Measurements from ENCODE around the gene KRT31.
"Not testable (repeated sequence)": the region's sequence is repeated elsewhere in the genome, so short reads cannot be mapped to it uniquely, and the experiment has no call there.

KRT31 gene

DNA sequence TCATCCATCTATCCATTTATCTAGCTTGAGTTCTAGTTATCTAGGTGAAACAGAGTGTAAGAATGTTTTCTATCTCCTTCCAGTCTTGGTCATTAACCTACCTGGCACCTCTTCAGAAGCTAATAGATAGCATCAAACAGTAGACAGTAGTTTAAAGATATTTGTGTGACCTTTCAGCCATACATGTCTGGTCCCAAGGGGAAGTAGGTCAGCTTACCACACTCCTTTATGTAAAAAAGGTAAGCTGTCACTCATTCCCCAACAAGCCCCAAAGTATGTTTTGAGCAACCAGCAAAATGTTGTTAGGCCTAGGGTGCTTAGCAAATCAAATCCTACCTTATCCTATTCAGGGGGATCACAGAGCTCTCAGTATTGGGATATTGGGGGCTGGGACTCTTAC is 31.3 kb downstream of the KRT31 start:
- no peaks in the 10 kb centered on the region for H3K36me3 ChIP-seq (ENCODE audit: control insufficient read depth in 2 of 2, insufficient read depth in 2 of 2, low read length in 2 of 2)
- no peaks in the 10 kb centered on the region for H3K9me3 ChIP-seq (ENCODE audit: control insufficient read depth in 2 of 2, low read length in 2 of 2)
- H3K4me1 ChIP-seq (ENCODE audit: control insufficient read depth, insufficient read depth, low read length) = no peaks in the 10 kb centered on the region
- H3K9ac ChIP-seq (ENCODE audit: low read length in 2 of 2) = no peak overlapping the region
- H3K4me3 ChIP-seq (ENCODE audit: low read length in 2 of 2) = no peak overlapping the region
- H3K27me3 ChIP-seq (ENCODE audit: control insufficient read depth in 1 of 2, insufficient read depth in 2 of 2, low read length in 2 of 2) = no peaks in the 10 kb centered on the region
- no peak overlapping the region for H3K27ac ChIP-seq (ENCODE audit: low read length)

DNA sequence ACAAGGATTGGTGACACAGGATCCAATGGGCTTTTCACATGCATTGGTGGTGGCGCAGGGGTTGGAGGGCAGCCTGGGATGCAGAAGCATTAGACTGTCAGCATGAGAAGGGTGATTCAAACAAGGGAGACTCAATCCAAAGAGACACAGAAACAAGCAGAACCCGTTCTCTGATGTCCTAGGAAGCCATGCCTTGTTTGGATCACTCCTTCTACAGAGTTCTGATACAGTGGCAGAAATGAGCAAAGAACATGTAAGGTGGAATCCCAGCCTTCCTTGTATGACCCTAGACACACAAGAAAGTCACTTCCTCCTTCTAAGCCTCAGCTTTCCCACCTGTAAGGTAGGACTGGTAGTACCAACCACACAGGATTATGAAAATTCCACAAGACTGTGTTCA is 33.5 kb downstream of the KRT31 start:
- Histone ChIP-seq H3K4me1 (ENCODE audit: control insufficient read depth, insufficient read depth, low read length) (no peaks in the 10 kb centered on the region), H3K36me3 (ENCODE audit: control insufficient read depth in 2 of 2, insufficient read depth in 2 of 2, low read length in 2 of 2) (no peaks in the 10 kb centered on the region), H3K9ac (ENCODE audit: low read length in 2 of 2) (no peak overlapping the region), H3K27ac (ENCODE audit: low read length) (no peak overlapping the region), H3K27me3 (ENCODE audit: control insufficient read depth in 1 of 2, insufficient read depth in 2 of 2, low read length in 2 of 2) (no peaks in the 10 kb centered on the region), H3K9me3 (ENCODE audit: control insufficient read depth in 2 of 2, low read length in 2 of 2) (peaks cover 0 to 5% of the 10 kb centered on the region in 2 donors), H3K4me3 (ENCODE audit: low read length in 2 of 2) (no peak overlapping the region)

GRCh38 chr17:41360296-41360995 is 37.0 kb downstream of the KRT31 start:
- no peaks in the 10 kb centered on the region for H3K36me3 ChIP-seq (ENCODE audit: control insufficient read depth in 2 of 2, insufficient read depth in 2 of 2, low read length in 2 of 2)
- peaks cover 0 to 7% of the 10 kb centered on the region in 2 donors for H3K9me3 ChIP-seq (ENCODE audit: control insufficient read depth in 2 of 2, low read length in 2 of 2)
- no peak overlapping the region for H3K27ac ChIP-seq (ENCODE audit: low read length)
- H3K4me1 ChIP-seq (ENCODE audit: control insufficient read depth, insufficient read depth, low read length) = no peaks in the 10 kb centered on the region
- no peak overlapping the region for H3K4me3 ChIP-seq (ENCODE audit: low read length in 2 of 2)
- H3K27me3 ChIP-seq (ENCODE audit: control insufficient read depth in 1 of 2, insufficient read depth in 2 of 2, low read length in 2 of 2) = no peaks in the 10 kb centered on the region
- no peak overlapping the region for H3K9ac ChIP-seq (ENCODE audit: low read length in 2 of 2)

GRCh38 chr17:41354536-41354935 is 42.9 kb downstream of the KRT31 start:
- H3K9ac ChIP-seq (ENCODE audit: low read length in 2 of 2) = no peak overlapping the region
- no peaks in the 10 kb centered on the region for H3K4me1 ChIP-seq (ENCODE audit: control insufficient read depth, insufficient read depth, low read length)
- H3K27me3 ChIP-seq (ENCODE audit: control insufficient read depth in 1 of 2, insufficient read depth in 2 of 2, low read length in 2 of 2) = no peaks in the 10 kb centered on the region
- H3K4me3 ChIP-seq (ENCODE audit: low read length in 2 of 2) = no peak overlapping the region
- H3K36me3 ChIP-seq (ENCODE audit: control insufficient read depth in 2 of 2, insufficient read depth in 2 of 2, low read length in 2 of 2) = no peaks in the 10 kb centered on the region
- H3K27ac ChIP-seq (ENCODE audit: low read length) = no peak overlapping the region
- peaks cover 2 to 4% of the 10 kb centered on the region in 2 donors for H3K9me3 ChIP-seq (ENCODE audit: control insufficient read depth in 2 of 2, low read length in 2 of 2)

DNA sequence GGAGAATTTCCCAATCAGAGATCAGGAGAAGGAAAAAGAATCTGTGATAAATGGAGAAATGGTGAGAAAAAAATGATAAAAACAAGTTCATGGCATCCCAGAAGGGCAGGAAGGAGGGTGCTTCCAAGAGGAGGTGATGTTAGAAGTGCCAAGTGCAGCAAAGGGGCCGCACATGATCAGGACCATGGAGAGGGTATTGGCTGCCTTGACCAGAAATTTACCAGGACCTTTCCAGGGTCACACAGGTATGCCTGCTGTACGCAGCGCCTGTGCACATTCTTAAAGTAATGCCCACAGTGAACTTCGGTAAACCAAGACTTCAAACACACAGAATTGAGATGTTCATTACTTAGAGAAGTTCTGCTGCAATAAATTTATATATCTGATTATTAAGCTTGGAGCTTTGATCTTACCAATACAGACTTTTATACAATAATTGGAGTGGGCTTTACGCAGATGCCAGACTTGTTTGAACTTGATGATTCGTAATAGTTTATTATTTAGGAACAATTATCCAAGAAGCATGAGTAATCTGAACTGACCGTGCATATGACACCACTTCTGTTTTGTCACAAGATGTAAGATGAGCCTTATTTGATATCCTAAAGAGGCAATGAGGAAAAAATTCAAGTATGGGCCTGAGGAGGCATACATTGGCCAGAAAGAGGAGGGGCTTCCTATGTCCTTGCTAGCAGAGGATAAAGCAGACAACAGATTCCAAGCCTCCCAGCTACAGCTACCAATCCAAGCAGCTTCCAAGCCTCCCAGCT is 44.6 kb downstream of the KRT31 start:
- Histone ChIP-seq H3K36me3 (ENCODE audit: control insufficient read depth in 2 of 2, insufficient read depth in 2 of 2, low read length in 2 of 2) (no peaks in the 10 kb centered on the region), H3K9ac (ENCODE audit: low read length in 2 of 2) (no peak overlapping the region), H3K4me3 (ENCODE audit: low read length in 2 of 2) (no peak overlapping the region), H3K4me1 (ENCODE audit: control insufficient read depth, insufficient read depth, low read length) (no peaks in the 10 kb centered on the region), H3K9me3 (ENCODE audit: control insufficient read depth in 2 of 2, low read length in 2 of 2) (peaks cover 2 to 4% of the 10 kb centered on the region in 2 donors), H3K27ac (ENCODE audit: low read length) (no peak overlapping the region), H3K27me3 (ENCODE audit: control insufficient read depth in 1 of 2, insufficient read depth in 2 of 2, low read length in 2 of 2) (no peaks in the 10 kb centered on the region)

DNA sequence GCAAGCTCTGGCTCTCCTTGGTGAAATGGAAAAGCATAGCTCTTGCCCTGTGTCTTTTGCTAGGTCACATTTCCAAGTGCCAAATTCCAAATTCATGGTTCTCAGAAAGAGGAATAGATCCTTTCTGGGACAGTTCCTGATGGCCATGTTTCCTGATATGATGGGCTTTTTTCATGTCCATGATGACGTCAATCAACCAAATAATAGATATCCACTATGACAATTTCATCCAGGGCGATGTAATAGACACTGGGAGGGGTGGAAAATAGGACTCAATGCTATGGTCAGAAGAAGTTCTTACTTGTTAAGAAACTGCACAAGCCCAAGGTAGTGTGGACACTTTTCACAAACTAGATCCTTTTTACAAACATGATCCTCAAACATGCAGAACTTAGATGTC is 46.2 kb downstream of the KRT31 start:
- Histone ChIP-seq H3K9ac (ENCODE audit: low read length in 2 of 2) (no peak overlapping the region), H3K36me3 (ENCODE audit: control insufficient read depth in 2 of 2, insufficient read depth in 2 of 2, low read length in 2 of 2) (no peaks in the 10 kb centered on the region), H3K27me3 (ENCODE audit: control insufficient read depth in 1 of 2, insufficient read depth in 2 of 2, low read length in 2 of 2) (no peaks in the 10 kb centered on the region), H3K4me1 (ENCODE audit: control insufficient read depth, insufficient read depth, low read length) (no peaks in the 10 kb centered on the region), H3K4me3 (ENCODE audit: low read length in 2 of 2) (no peak overlapping the region), H3K9me3 (ENCODE audit: control insufficient read depth in 2 of 2, low read length in 2 of 2) (peaks cover under 1 to 4% of the 10 kb centered on the region in 2 donors), H3K27ac (ENCODE audit: low read length) (no peak overlapping the region)

DNA sequence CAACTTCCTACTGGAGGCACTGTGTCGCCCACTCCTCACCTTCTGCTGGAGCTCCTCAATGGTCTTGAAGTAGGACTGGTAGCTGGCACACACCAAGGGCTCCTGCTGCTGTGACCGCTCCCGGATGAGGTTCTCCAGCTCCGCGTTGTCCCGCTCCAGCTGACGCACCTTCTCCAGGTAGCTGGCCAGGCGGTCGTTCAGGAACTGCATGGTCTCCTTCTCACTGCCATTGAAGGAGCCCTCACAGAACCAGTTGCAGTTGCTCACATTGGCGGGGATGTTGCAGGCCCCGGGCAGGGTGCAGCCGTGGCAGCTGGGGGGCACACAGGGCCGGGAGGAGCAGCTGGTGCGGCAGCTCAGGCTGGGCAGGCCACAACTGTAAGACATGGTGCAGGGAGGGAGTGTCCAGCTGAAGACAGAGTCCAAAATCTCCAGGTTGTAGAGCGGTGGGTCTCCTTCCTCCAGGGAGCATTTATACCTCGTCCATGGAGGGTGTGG is 47.0 kb downstream of the KRT31 start, which contains the start of gene KRT33A:
Gene KRT33A, minus strand, starts transcription at position 448 of the 498 bp plus-strand sequence. Its CDS starts 61 bp downstream, at position 387.
- H3K36me3 ChIP-seq (ENCODE audit: control insufficient read depth in 2 of 2, insufficient read depth in 2 of 2, low read length in 2 of 2); H3K27me3 ChIP-seq (ENCODE audit: control insufficient read depth in 1 of 2, insufficient read depth in 2 of 2, low read length in 2 of 2); H3K4me1 ChIP-seq (ENCODE audit: control insufficient read depth, insufficient read depth, low read length); H3K9ac ChIP-seq (ENCODE audit: low read length in 2 of 2); H3K9me3 ChIP-seq (ENCODE audit: control insufficient read depth in 2 of 2, low read length in 2 of 2); H3K4me3 ChIP-seq (ENCODE audit: low read length in 2 of 2); H3K27ac ChIP-seq (ENCODE audit: low read length): not testable (repeated sequence)

- no peak overlapping the region for H3K27ac ChIP-seq (ENCODE audit: low read length)
- H3K36me3 ChIP-seq (ENCODE audit: control insufficient read depth in 2 of 2, insufficient read depth in 2 of 2, low read length in 2 of 2) = no peaks in the 10 kb centered on the region
- no peak overlapping the region for H3K9ac ChIP-seq (ENCODE audit: low read length in 2 of 2)
- peaks cover 0 to 2% of the 10 kb centered on the region in 2 donors for H3K27me3 ChIP-seq (ENCODE audit: control insufficient read depth in 1 of 2, insufficient read depth in 2 of 2, low read length in 2 of 2)
- peaks cover 0 to under 1% of the 10 kb centered on the region in 2 donors for H3K9me3 ChIP-seq (ENCODE audit: control insufficient read depth in 2 of 2, low read length in 2 of 2)
- no peaks in the 10 kb centered on the region for H3K4me1 ChIP-seq (ENCODE audit: control insufficient read depth, insufficient read depth, low read length)
- H3K4me3 ChIP-seq (ENCODE audit: low read length in 2 of 2) = no peak overlapping the region
Observed at GRCh38 chr17:41347869-41348760, 49.3 kb downstream of the KRT31 start.

GRCh38 chr17:41346421-41346820 is 51.0 kb downstream of the KRT31 start:
- not testable (repeated sequence) for H3K4me3 ChIP-seq (ENCODE audit: low read length in 2 of 2); H3K9ac ChIP-seq (ENCODE audit: low read length in 2 of 2); H3K4me1 ChIP-seq (ENCODE audit: control insufficient read depth, insufficient read depth, low read length); H3K27ac ChIP-seq (ENCODE audit: low read length); H3K9me3 ChIP-seq (ENCODE audit: control insufficient read depth in 2 of 2, low read length in 2 of 2); H3K27me3 ChIP-seq (ENCODE audit: control insufficient read depth in 1 of 2, insufficient read depth in 2 of 2, low read length in 2 of 2); H3K36me3 ChIP-seq (ENCODE audit: control insufficient read depth in 2 of 2, insufficient read depth in 2 of 2, low read length in 2 of 2)

DNA sequence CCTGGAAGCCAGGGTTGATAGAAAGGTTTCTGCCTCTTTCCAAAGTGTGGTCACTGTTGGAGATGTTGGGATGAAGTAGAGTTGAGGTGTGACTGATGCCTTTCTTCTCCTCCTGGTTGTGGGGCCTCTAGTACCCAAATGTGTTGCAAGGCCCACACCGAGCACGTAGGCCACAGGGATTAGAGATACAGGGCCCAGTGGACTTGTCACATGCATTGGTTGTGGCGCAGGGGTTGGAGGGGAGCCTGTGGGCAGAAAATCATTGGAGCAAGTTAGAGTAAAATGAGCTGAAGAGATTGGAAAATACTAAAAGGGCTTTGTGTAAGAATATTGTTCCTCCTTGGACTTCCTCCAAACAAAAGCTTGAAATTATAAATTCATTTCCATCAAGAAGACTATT is 51.4 kb downstream of the KRT31 start:
- H3K27ac ChIP-seq (ENCODE audit: low read length) = no peak overlapping the region

More for the DNA sequence above, 51.4 kb downstream of the KRT31 start:
- Histone ChIP-seq H3K9me3 (ENCODE audit: control insufficient read depth in 2 of 2, low read length in 2 of 2) (no peaks in the 10 kb centered on the region), H3K4me1 (ENCODE audit: control insufficient read depth, insufficient read depth, low read length) (no peaks in the 10 kb centered on the region), H3K9ac (ENCODE audit: low read length in 2 of 2) (no peak overlapping the region), H3K27me3 (ENCODE audit: control insufficient read depth in 1 of 2, insufficient read depth in 2 of 2, low read length in 2 of 2) (peaks cover 0 to 2% of the 10 kb centered on the region in 2 donors), H3K36me3 (ENCODE audit: control insufficient read depth in 2 of 2, insufficient read depth in 2 of 2, low read length in 2 of 2) (no peaks in the 10 kb centered on the region), H3K4me3 (ENCODE audit: low read length in 2 of 2) (no peak overlapping the region)

Data from stomach smooth muscle (tissue), 2 donors.